ENCODE data around the gene PCDH15. TPM values are rescaled to one million over a fixed set of nuclear protein-coding genes. Genes with fewer than 3 reads are reported as not detected.

Gene PCDH15
- total RNA-seq, 1 donor from 2014 or later, result not detected

- Histone ChIP-seq H3K4me1 (no peaks in the 10 kb centered on the region), H3K36me3 (no peaks in the 10 kb centered on the region), H3K27me3 (no peaks in the 10 kb centered on the region), H3K4me3 (no peak overlapping the region), H3K27ac (no peak overlapping the region), H3K9me3 (no peaks in the 10 kb centered on the region)
- intact Hi-C loops (cut with DNase I), result no loop called here
- no peak for DNase-seq (ENCODE audit: low spot score in 2 of 2)
- TF ChIP-seq, protein P1, sequence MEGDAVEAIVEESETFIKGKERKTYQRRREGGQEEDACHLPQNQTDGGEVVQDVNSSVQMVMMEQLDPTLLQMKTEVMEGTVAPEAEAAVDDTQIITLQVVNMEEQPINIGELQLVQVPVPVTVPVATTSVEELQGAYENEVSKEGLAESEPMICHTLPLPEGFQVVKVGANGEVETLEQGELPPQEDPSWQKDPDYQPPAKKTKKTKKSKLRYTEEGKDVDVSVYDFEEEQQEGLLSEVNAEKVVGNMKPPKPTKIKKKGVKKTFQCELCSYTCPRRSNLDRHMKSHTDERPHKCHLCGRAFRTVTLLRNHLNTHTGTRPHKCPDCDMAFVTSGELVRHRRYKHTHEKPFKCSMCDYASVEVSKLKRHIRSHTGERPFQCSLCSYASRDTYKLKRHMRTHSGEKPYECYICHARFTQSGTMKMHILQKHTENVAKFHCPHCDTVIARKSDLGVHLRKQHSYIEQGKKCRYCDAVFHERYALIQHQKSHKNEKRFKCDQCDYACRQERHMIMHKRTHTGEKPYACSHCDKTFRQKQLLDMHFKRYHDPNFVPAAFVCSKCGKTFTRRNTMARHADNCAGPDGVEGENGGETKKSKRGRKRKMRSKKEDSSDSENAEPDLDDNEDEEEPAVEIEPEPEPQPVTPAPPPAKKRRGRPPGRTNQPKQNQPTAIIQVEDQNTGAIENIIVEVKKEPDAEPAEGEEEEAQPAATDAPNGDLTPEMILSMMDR (IDR thresholded peaks at IDR 0.05), result no peak
Measured at GRCh38 chr10:53997953-53998352, 803.1 kb downstream of the PCDH15 start.

DNA sequence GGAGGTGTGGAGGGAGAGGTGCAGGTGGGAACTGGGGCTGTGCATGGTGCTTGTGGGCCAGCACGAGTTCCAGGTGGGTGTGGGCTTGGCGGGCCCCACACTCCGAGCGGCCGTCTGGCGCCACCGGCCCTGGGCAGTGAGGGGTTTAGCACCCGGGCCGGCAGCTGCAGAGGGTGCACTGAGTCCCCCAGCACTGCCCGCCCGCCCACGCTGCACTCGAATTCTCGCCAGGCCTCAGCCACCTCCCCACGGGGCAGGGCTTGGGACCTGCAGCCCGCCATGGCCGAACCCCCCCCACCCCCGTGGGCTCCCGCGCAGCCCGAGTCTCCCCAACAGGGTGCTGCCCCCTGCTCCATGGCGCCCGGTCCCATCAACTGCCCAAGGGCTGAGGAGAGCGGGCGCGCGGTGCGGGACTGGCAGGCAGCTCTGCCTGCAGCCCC is 810.2 kb downstream of the PCDH15 start:
- Histone ChIP-seq H3K4me1 (no peaks in the 10 kb centered on the region), H3K9me3 (no peaks in the 10 kb centered on the region), H3K4me3 (no peak overlapping the region), H3K27ac (no peak overlapping the region), H3K27me3 (no peaks in the 10 kb centered on the region), H3K36me3 (no peaks in the 10 kb centered on the region)
- DNase-seq (ENCODE audit: low spot score in 2 of 2), result no peak
- intact Hi-C loops (cut with DNase I), result no loop called here
- TF ChIP-seq, protein P1 (IDR thresholded peaks at IDR 0.05), result no peak

GRCh38 chr10:53983431-53983830 is 817.6 kb downstream of the PCDH15 start:
- DNase-seq (ENCODE audit: low spot score in 2 of 2), result no peak
- intact Hi-C loops (cut with DNase I), result no loop called here
- TF ChIP-seq, protein P1 (IDR thresholded peaks at IDR 0.05), result no peak
- Histone ChIP-seq H3K9me3 (no peaks in the 10 kb centered on the region), H3K27me3 (no peaks in the 10 kb centered on the region), H3K4me1 (no peaks in the 10 kb centered on the region), H3K36me3 (no peaks in the 10 kb centered on the region), H3K4me3 (no peak overlapping the region), H3K27ac (no peak overlapping the region)

- intact Hi-C loops (cut with DNase I), result no loop called here
- H3K9me3 ChIP-seq, result no peaks in the 10 kb centered on the region
- H3K27ac ChIP-seq, result no peak overlapping the region
- no peaks in the 10 kb centered on the region for H3K27me3 ChIP-seq
- no peaks in the 10 kb centered on the region for H3K4me1 ChIP-seq
- no peak overlapping the region for H3K4me3 ChIP-seq
- H3K36me3 ChIP-seq, result no peaks in the 10 kb centered on the region
- TF ChIP-seq, protein P1 (IDR thresholded peaks at IDR 0.05), result no peak
- no peak for DNase-seq (ENCODE audit: low spot score in 2 of 2)
Measured at GRCh38 chr10:53980210-53980609, 820.8 kb downstream of the PCDH15 start.

DNA sequence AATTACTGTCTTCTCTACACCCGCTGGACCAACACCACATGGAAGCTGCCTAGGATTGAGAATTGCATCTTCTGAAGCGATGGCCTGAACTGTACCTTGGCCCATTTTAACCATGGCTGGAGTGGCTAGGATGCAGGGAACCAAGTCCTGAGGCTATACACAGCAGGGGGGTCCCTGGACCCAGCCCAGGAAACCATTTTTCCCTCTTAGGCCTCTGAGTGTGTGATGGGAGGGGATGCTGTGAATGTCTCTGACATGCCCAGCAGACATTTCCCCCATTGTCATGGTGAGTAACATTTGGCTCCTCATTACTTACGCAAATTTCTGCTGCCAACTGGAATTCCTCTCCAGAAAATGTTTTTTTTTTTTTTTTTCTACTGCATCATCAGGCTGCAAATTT is 822.7 kb downstream of the PCDH15 start:
- no peak overlapping the region for H3K27ac ChIP-seq
- no peaks in the 10 kb centered on the region for H3K4me1 ChIP-seq
- H3K36me3 ChIP-seq, result no peaks in the 10 kb centered on the region
- no peaks in the 10 kb centered on the region for H3K27me3 ChIP-seq
- intact Hi-C loops (cut with DNase I), result no loop called here
- TF ChIP-seq, protein P1 (IDR thresholded peaks at IDR 0.05), result no peak
- H3K9me3 ChIP-seq, result no peaks in the 10 kb centered on the region
- DNase-seq (ENCODE audit: low spot score in 2 of 2), result no peak
- H3K4me3 ChIP-seq, result no peak overlapping the region

DNA sequence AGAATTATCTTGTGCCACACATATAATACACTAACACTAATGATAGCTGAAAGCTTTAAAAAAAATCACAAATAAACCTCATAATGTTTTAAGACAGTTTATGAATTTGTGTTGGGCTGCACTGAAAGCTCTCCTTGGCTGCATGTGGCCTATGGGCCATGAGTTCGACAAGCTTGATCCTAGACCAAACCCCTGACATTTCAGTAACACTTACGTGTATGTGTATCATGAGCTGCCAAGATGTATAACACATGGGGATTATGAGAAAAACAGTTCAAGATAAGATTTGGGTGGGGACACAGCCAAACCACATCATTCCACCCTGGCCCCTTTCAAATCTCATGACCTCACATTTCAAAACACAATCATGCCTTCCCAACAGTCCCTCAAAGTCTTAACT is 823.8 kb downstream of the PCDH15 start:
- DNase-seq (ENCODE audit: low spot score in 2 of 2), result no peak
- H3K27me3 ChIP-seq, result no peaks in the 10 kb centered on the region
- intact Hi-C loops (cut with DNase I), result no loop called here
- H3K4me3 ChIP-seq, result no peak overlapping the region
- H3K4me1 ChIP-seq, result no peaks in the 10 kb centered on the region
- no peak overlapping the region for H3K27ac ChIP-seq
- no peaks in the 10 kb centered on the region for H3K9me3 ChIP-seq
- no peaks in the 10 kb centered on the region for H3K36me3 ChIP-seq
- TF ChIP-seq, protein P1 (IDR thresholded peaks at IDR 0.05), result no peak
